GM12878 (cell line): ENCODE results near the gene PINLYP. TPM values are rescaled to one million over a fixed set of nuclear protein-coding genes. Genes with fewer than 3 reads are reported as not detected.
A peak's percentile ranks its signal among the peaks of the same experiment; 100 is the strongest.

Experiments
- ATAC-seq: fragments of 200-7000 bp; cut with Tn5 transposase; 3 replicates; pipeline ENCODE4 v1.9.1; 2020; ENCODE audit warnings: mild to moderate bottlenecking, moderate library complexity
- BruUV-seq: library from RNA; stranded (reverse); fragments of 400-500 nt; replicated peaks from 2 replicates; lab custom pipeline; 2021; lab: Mats Ljungman, UMichigan
- CTCF ChIA-PET: fragments of 300-600 bp; sonication (Branson Sonifier 250); formaldehyde crosslinking; extraction: SDS; loops from one replicate; lab custom pipeline; 2021; ENCODE audit warnings: inconsistent platforms; lab: Yijun Ruan, JAX
- POLR2A ChIA-PET: fragments of 350-600 bp; formaldehyde crosslinking; extraction: SDS; loops from one replicate; lab custom pipeline; 2021; ENCODE audit warnings: inconsistent platforms; lab: Charles Lee
- RAD21 ChIA-PET: fragments of 300-600 bp; sonication (Branson Sonifier 250); formaldehyde crosslinking; loops from one replicate; lab custom pipeline; 2023; ENCODE audit warnings: antibody characterized with exemption; ENCODE audit not compliant: unreplicated experiment; lab: Charles Lee
- SMC1A ChIA-PET: fragments of 300-600 bp; sonication (Branson Sonifier 250); formaldehyde crosslinking; loops from one replicate; lab custom pipeline; 2023; ENCODE audit not compliant: unreplicated experiment, uncharacterized antibody; lab: Charles Lee
- DNase-seq: peaks from one replicate; pipeline ENCODE4 v3.0.0-alpha.2; 2011; ENCODE audit warnings: low read depth, low spot score
- FAIRE-seq: peaks from 3 replicates; lab custom pipeline; 2011; peaks lifted over from hg19 to GRCh38; lab: Jason Lieb, UNC
- H2AFZ ChIP-seq: 2 replicates; pipeline ENCODE4 v1.6.0; 2011; ENCODE audit warnings: low read depth, low read length, control low read depth; ENCODE audit not compliant: control insufficient read depth
- H3K27ac ChIP-seq: 2 replicates; pipeline ENCODE4 v1.5.1; 2011; ENCODE audit warnings: control low read depth; ENCODE audit not compliant: control insufficient read depth, insufficient read depth
- H3K27me3 ChIP-seq, 2 experiments: replicated peaks in 1 of 2; 2 replicates each; pipeline versions ENCODE4 v1.6.0 to v1.6.1; 2011; ENCODE audit warnings: low read length in 1 of 2; ENCODE audit not compliant: control insufficient read depth in 2 of 2, insufficient read depth in 2 of 2
- H3K36me3 ChIP-seq, 2 experiments: 2 replicates each; pipeline ENCODE4 v1.5.1; 2011; ENCODE audit warnings: low read length in 1 of 2; ENCODE audit not compliant: control insufficient read depth in 2 of 2, insufficient read depth in 2 of 2
- H3K4me1 ChIP-seq: 2 replicates; pipeline ENCODE4 v1.6.1; 2011; ENCODE audit warnings: mild to moderate bottlenecking, low read length, moderate library complexity, mixed read lengths; ENCODE audit not compliant: control insufficient read depth, insufficient read depth
- H3K4me2 ChIP-seq: 2 replicates; pipeline ENCODE4 v1.6.0; 2011; ENCODE audit warnings: control low read depth; ENCODE audit not compliant: control insufficient read depth, insufficient read depth
- H3K4me3 ChIP-seq: fragments of 200-600 bp; sonication (generic); 2 replicates; pipeline ENCODE4 v1.5.1; 2016
- H3K79me2 ChIP-seq: 2 replicates; pipeline ENCODE4 v1.6.0; 2011; ENCODE audit warnings: low read length; ENCODE audit not compliant: control insufficient read depth, insufficient read depth
- H3K9ac ChIP-seq: 2 replicates; pipeline ENCODE4 v1.8.0; 2011; ENCODE audit warnings: low read length, control low read depth, mixed read lengths; ENCODE audit not compliant: control insufficient read depth, insufficient read depth
- H3K9me3 ChIP-seq: replicated peaks from 3 replicates; pipeline ENCODE4 v1.5.1; 2011; ENCODE audit warnings: mild to moderate bottlenecking, low read length; ENCODE audit not compliant: control insufficient read depth, insufficient read depth
- H4K20me1 ChIP-seq: 2 replicates; pipeline ENCODE4 v1.6.0; 2011; ENCODE audit not compliant: control insufficient read depth, insufficient read depth
- FOXK2 ChIP-seq: fragments of 450-650 bp; IDR thresholded peaks from 2 replicates; pipeline ENCODE4 v1.6.1; 2017; ENCODE audit warnings: mild to moderate bottlenecking, moderate library complexity
- WGBS: methylation state at CpG from one replicate; pipeline ENCODE4 v1.1.6; 2016; ENCODE audit warnings: low lambda C conversion rate; ENCODE audit not compliant: insufficient replicate concordance, insufficient coverage; ENCODE audit errors: missing lambda C conversion rate; 5-methylcytosine and 5-hydroxymethylcytosine counted together
- in situ Hi-C: fragments of 300-500 bp; cut with MboI; formaldehyde crosslinking; loops from 9 replicates; pipeline ENCODE4 v1.14.3; 2018; ENCODE audit warnings: mixed read lengths
- intact Hi-C: fragments of 100-400 bp; cut with micrococcal nuclease; formaldehyde crosslinking; loops from one replicate; pipeline ENCODE4 v1.14.2; 2022; ENCODE audit not compliant: unreplicated experiment
- polyA plus RNA-seq, 11 experiments: library from polyadenylated mRNA; depleted of rRNA in 4 of 11; unstranded in 6 of 11; stranded (reverse) in 5 of 11; fragments of >200 nt; fragmentation: Nextera tagmentation in 4 of 11; fragmentation: Illumina TruSeq in 1 of 11; extraction: Ambion mirVana in 4 of 11; extraction: Trizol in 1 of 11; gene quantifications; 1 replicate in 1 of 11; 2 replicates in 10 of 11; pipeline versions ENCODE4 v1.2.1 to v1.2.3, GENCODE V29; 2011 to 2016; ENCODE audit warnings: inconsistent platforms in 2 of 11, missing spikeins in 2 of 11, low read depth in 1 of 11
- total RNA-seq, 4 experiments: library from RNA; depleted of rRNA in 3 of 4; stranded (reverse); fragments of >200 nt in 3 of 4; fragmentation: Illumina TruSeq in 1 of 4; extraction: Trizol in 1 of 4; gene quantifications; 2 replicates each; pipeline versions ENCODE4 v1.2.1 to v1.2.3, GENCODE V29; 2013 to 2021
- TF ChIP-seq, protein P1 (sequence below): fragments of 450-650 bp; IDR thresholded peaks from 2 replicates; pipeline ENCODE4 v1.6.1; 2017; ENCODE audit warnings: mild to moderate bottlenecking, moderate library complexity

PINLYP gene
- total and polyA plus RNA-seq, 10 of the 15 experiments (the other 5 are each of a cell fraction or from before 2014, with no cell fraction given): 1.0 to 26.9 (median 11.4) TPM

DNA sequence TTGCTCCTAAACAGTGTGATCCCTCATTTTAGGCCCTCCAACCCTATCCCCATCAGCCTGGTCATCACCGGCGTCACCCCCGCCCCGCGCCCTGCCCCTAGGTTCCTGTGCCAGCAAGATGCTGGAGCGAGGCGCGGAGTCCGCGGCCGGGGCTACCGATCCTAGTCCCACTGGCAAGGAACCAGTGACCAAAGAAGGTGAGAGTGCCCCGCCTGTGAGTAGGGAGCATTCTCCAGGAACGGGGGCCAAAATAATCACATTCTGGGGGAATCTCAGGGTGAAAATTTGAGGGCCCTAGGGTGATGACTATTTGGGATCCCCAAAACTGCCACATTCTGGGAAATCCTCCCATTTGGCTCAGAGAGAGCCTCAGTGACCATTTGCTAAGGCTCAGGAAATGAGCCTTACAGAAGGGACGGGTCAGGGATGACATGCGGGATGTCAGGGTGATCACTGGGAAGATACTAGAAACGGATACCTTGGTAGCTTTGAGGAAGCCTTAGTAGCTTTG lies 41.2 kb upstream of the PINLYP start:
- H3K27me3 ChIP-seq: no peaks in the 10 kb centered on the region
- ChIA-PET CTCF (interaction anchor here (1.1 to 4.9 kb wide), 7 partner anchors 15 to 87 kb away, joined by 4 to 36 read pairs (median 15); partner anchors contain the start of gene IRGQ), RAD21 (interaction anchor here (0.6 to 2.4 kb wide), 4 partner anchors 61 to 143 kb away, joined by 3 to 18 read pairs (median 10); partner anchors contain the start of genes IRGQ and ZNF576), SMC1A (interaction anchor here (0.9 to 2.2 kb wide), 5 partner anchors 10 to 88 kb away, joined by 4 to 7 read pairs (median 5); partner anchors contain the start of gene XRCC1), POLR2A (interaction anchor here (1.0 to 2.9 kb wide), 5 partner anchors 23 to 60 kb away, joined by 3 to 16 read pairs (median 8); partner anchors contain the start of genes IRGQ, PINLYP and XRCC1)
- H3K9ac ChIP-seq: no peak overlapping the region
- no peak for FAIRE-seq
- H3K79me2 ChIP-seq: no peaks in the 10 kb centered on the region
- in situ Hi-C loops: no loop called here
- no peak for DNase-seq
- no peak overlapping the region for H3K27ac ChIP-seq
- no peaks in the 10 kb centered on the region; a peak in 1 of 4 replicates for H3K36me3 ChIP-seq
- no peaks in the 10 kb centered on the region for H4K20me1 ChIP-seq
- intact Hi-C loops: no loop called here
- WGBS: 98% methylated on average over 17 of the region's 17 CpGs
- peak overlapping the region; percentile 81; the same call in 1 of the 2 replicates for H3K4me2 ChIP-seq
- H3K4me3 ChIP-seq: no peak overlapping the region
- BruUV-seq: no TSS peak
- H3K9me3 ChIP-seq: no peaks in the 10 kb centered on the region; the same call in 2 of the 3 replicates
- H2AFZ ChIP-seq: no peak overlapping the region; the same call in 1 of the 2 replicates
- TF ChIP-seq FOXK2: no peak
- TF ChIP-seq, protein P1, sequence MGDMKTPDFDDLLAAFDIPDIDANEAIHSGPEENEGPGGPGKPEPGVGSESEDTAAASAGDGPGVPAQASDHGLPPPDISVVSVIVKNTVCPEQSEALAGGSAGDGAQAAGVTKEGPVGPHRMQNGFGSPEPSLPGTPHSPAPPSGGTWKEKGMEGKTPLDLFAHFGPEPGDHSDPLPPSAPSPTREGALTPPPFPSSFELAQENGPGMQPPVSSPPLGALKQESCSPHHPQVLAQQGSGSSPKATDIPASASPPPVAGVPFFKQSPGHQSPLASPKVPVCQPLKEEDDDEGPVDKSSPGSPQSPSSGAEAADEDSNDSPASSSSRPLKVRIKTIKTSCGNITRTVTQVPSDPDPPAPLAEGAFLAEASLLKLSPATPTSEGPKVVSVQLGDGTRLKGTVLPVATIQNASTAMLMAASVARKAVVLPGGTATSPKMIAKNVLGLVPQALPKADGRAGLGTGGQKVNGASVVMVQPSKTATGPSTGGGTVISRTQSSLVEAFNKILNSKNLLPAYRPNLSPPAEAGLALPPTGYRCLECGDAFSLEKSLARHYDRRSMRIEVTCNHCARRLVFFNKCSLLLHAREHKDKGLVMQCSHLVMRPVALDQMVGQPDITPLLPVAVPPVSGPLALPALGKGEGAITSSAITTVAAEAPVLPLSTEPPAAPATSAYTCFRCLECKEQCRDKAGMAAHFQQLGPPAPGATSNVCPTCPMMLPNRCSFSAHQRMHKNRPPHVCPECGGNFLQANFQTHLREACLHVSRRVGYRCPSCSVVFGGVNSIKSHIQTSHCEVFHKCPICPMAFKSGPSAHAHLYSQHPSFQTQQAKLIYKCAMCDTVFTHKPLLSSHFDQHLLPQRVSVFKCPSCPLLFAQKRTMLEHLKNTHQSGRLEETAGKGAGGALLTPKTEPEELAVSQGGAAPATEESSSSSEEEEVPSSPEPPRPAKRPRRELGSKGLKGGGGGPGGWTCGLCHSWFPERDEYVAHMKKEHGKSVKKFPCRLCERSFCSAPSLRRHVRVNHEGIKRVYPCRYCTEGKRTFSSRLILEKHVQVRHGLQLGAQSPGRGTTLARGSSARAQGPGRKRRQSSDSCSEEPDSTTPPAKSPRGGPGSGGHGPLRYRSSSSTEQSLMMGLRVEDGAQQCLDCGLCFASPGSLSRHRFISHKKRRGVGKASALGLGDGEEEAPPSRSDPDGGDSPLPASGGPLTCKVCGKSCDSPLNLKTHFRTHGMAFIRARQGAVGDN: no peak
- ATAC-seq: no peak
- H3K4me1 ChIP-seq: peaks cover 8% of the 10 kb centered on the region; the same call in 1 of the 2 replicates
